Transverse colon (tissue), 4 donors: ENCODE data around the gene ECHS1. TPM values are rescaled to one million over a fixed set of nuclear protein-coding genes. Genes with fewer than 3 reads are reported as not detected.

Source experiments
- DNase-seq: peaks from one replicate; pipeline ENCODE4 v3.0.0-alpha.2; 2019
- H3K27ac ChIP-seq, 4 donors: fragments of 200-600 bp; sonication (generic); 2 replicates each; pipeline ENCODE4 v1.5.1; 2016 to 2018; ENCODE audit warnings: inconsistent platforms in 4 of 4
- H3K27me3 ChIP-seq: fragments of 200-600 bp; sonication (generic); 2 replicates; pipeline ENCODE4 v1.5.1; 2017; ENCODE audit warnings: inconsistent platforms
- H3K36me3 ChIP-seq, 4 donors: fragments of 200-600 bp; sonication (generic); 2 replicates each; pipeline ENCODE4 v1.5.1; 2017 to 2019; ENCODE audit warnings: inconsistent platforms in 4 of 4
- H3K4me1 ChIP-seq, 4 donors: fragments of 200-600 bp; sonication (generic); 2 replicates each; pipeline ENCODE4 v1.5.1; 2017 to 2020; ENCODE audit warnings: inconsistent platforms in 4 of 4
- H3K4me3 ChIP-seq, 4 donors: fragments of 200-600 bp; sonication (generic); 1 replicate in 1 of 4; 2 replicates in 3 of 4; pipeline versions ENCODE4 v1.5.1 to v1.6.1; 2017 to 2019; ENCODE audit warnings: inconsistent platforms in 4 of 4
- H3K9me3 ChIP-seq, 2 donors: fragments of 200-600 bp; sonication (generic); 2 replicates each; pipeline ENCODE4 v1.5.1; 2017 to 2019; ENCODE audit warnings: inconsistent platforms in 2 of 2
- EP300 ChIP-seq: sonication (generic); formaldehyde crosslinking; IDR thresholded peaks from one replicate; pipeline ENCODE4 v1.6.1; 2017; ENCODE audit warnings: antibody characterized with exemption, low read depth
- POLR2A ChIP-seq: fragments of 450-650 bp; IDR thresholded peaks from one replicate; pipeline ENCODE4 v1.6.1; 2016; ENCODE audit warnings: antibody characterized with exemption, mild to moderate bottlenecking, moderate library complexity
- POLR2AphosphoS5 ChIP-seq, 3 donors: sonication (generic); formaldehyde crosslinking; IDR thresholded peaks; one replicate each; pipeline ENCODE4 v1.6.1; 2016; ENCODE audit warnings: antibody characterized with exemption in 3 of 3
- WGBS, 2 donors: methylation state at CpG; one replicate each; pipeline ENCODE4 v1.1.5; 2018; ENCODE audit warnings: low coverage in 1 of 2; 5-methylcytosine and 5-hydroxymethylcytosine counted together
- in situ Hi-C, 4 donors: fragments of 200-750 bp; cut with MboI; loops; one replicate each; pipeline versions ENCODE4 v1.15.0 to v1.15.1; 2017; ENCODE audit warnings: low sequenced_read_pairs in 3 of 4, low pct_ligation_motif_present in 1 of 4, low pct_unique_long_range_greater_than_20kb in 1 of 4
- intact Hi-C: fragments of 100-400 bp; cut with DNase I; formaldehyde crosslinking; loops from one replicate; pipeline ENCODE4 v1.15.1; 2023; ENCODE audit warnings: low total_unique reads
- total RNA-seq, 4 donors: library from RNA; depleted of rRNA; stranded (reverse); fragments of >200 nt; gene quantifications; one replicate each; pipeline ENCODE4 v1.1.0, GENCODE V29; 2016
- TF ChIP-seq, protein P1 (sequence below), 5 experiments: fragments of 200-600 bp in 3 of 5; fragments of 450-650 bp in 2 of 5; sonication (generic) in 3 of 5; IDR thresholded peaks; 1 replicate in 2 of 5; 2 replicates in 3 of 5; pipeline ENCODE4 v1.5.1; 2016 to 2017; ENCODE audit warnings: antibody characterized with exemption in 5 of 5, inconsistent platforms in 3 of 5, mild to moderate bottlenecking in 2 of 5, moderate library complexity in 1 of 5

ECHS1 gene
- 100 to 1,000 TPM in 3 of 4 donors, 10 to 100 TPM in 1; 48.3 to 165 (median 120) TPM for total RNA-seq

DNA sequence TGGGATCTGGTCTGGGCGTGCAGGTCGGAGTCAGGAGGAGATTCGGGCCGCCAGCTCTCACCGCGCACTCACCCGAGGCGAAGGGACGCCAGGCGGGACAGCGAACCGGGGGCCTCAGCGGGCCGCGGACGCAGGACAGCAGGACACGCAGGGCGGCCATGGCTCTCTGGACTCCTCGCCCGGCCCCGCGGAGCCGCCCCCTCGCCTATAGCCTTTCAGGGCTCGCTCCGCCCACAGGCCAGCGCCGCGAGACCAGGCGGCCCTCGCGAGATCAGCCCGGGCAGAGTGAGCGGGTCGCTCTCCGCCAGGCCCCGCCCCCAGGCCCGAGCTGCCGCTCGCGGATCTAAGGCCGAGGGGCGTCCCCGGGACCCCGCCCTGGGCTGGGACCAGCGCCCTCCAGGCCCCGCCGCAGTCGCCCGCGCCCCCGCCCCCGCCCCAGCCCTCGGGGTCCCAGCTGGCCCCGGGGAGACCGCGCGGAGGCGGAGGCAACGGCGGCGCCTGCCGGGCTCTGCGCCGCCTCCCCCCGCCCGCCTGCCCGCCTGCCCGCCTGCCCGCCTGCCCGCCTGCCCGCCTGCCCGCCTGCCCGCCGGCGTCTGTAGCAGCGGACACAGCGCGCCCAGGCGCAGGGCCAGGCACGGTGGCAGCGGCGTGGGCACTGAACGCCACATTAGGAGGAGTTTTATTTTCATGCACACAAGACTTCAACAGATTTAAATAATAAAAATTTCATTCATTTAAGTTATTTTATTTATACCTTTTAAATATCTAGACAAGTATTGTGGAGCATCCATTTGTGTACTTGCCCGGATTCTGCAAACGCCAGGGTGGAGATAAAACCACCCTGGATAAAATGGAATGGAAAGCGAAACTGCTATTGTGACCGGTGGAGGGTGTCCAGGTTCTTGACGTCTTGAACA lies at the start of gene ECHS1:
Gene ECHS1, minus strand, starts transcription at position 181 of the 917 bp plus-strand sequence. Its CDS starts 21 bp downstream, at position 160.
- Histone ChIP-seq H3K27me3 (no peaks in the 10 kb centered on the region), H3K4me1 (peaks cover 5 to 32% (median 23%) of the 10 kb centered on the region in 4 donors), H3K36me3 (peaks cover 0 to 16% (median 8%) of the 10 kb centered on the region in 4 donors), H3K9me3 (no peaks in the 10 kb centered on the region), H3K4me3 (peak within 1 kb of the TSS; percentile 60 to 87 (median 78)), H3K27ac (peak within 1 kb of the TSS; percentile 91 to 92 (median 92))
- in situ Hi-C loops (no loop called here), intact Hi-C loops (no loop called here)
- peak; percentile 97 for DNase-seq
- TF ChIP-seq POLR2AphosphoS5 (IDR thresholded peaks at IDR 0.05) (peak; percentile 62 to 84 (median 73)), EP300 (no peak), POLR2A (peak; percentile 77)
- TF ChIP-seq, protein P1, sequence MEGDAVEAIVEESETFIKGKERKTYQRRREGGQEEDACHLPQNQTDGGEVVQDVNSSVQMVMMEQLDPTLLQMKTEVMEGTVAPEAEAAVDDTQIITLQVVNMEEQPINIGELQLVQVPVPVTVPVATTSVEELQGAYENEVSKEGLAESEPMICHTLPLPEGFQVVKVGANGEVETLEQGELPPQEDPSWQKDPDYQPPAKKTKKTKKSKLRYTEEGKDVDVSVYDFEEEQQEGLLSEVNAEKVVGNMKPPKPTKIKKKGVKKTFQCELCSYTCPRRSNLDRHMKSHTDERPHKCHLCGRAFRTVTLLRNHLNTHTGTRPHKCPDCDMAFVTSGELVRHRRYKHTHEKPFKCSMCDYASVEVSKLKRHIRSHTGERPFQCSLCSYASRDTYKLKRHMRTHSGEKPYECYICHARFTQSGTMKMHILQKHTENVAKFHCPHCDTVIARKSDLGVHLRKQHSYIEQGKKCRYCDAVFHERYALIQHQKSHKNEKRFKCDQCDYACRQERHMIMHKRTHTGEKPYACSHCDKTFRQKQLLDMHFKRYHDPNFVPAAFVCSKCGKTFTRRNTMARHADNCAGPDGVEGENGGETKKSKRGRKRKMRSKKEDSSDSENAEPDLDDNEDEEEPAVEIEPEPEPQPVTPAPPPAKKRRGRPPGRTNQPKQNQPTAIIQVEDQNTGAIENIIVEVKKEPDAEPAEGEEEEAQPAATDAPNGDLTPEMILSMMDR (IDR thresholded peaks at IDR 0.05) = peak in 1 of 5 experiments; percentile 12
- WGBS, 2 donors = 0% methylated on average over 5 to 38 of the region's 89 CpGs

DNA sequence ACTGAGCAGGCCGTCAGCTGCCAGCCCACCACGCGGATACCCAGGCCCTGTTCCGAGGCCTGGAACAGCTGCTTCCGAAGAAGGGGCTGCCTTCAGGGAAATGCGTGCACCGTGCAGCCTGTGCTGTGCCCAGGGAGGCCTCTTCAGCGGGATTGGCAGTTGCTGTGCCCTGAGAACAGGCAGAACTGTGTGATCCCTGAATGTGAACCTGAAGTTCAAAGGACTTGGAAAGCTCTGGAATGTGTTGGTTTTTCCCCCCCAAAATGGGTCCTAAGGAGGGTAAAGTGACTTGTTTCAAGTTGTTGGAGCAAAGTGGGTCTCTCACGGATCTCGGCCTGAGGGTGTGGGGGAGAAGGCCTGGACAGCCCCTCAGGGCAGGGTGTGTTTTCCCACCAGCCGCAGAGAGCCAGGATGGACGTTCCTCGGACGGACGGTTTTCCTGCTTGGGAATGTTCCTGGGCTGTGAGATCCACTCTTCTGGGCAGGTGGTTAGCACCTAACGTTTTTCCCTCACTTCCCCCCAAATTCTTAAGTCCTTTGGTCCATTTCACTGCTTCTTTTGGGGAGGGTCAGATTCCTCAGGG lies 49.2 kb upstream of the ECHS1 start:
- in situ Hi-C loops (no loop called here), intact Hi-C loops (no loop called here)
- no peak for TF ChIP-seq POLR2AphosphoS5 (IDR thresholded peaks at IDR 0.05)
- TF ChIP-seq POLR2A = no peak
- TF ChIP-seq, protein P1 (IDR thresholded peaks at IDR 0.05) = no peak
- TF ChIP-seq EP300 = no peak
- 78% methylated on average over 16 of the region's 16 CpGs; no CpG with 5 or more reads in 1 of the 2 donors for WGBS, 2 donors
- peaks cover 0 to 8% (median 3%) of the 10 kb centered on the region in 4 donors for H3K4me1 ChIP-seq
- H3K27me3 ChIP-seq = peaks cover 17% of the 10 kb centered on the region
- no peak overlapping the region for H3K27ac ChIP-seq
- H3K4me3 ChIP-seq = no peak overlapping the region
- no peaks in the 10 kb centered on the region for H3K9me3 ChIP-seq
- DNase-seq = no peak
- no peaks in the 10 kb centered on the region for H3K36me3 ChIP-seq

DNA sequence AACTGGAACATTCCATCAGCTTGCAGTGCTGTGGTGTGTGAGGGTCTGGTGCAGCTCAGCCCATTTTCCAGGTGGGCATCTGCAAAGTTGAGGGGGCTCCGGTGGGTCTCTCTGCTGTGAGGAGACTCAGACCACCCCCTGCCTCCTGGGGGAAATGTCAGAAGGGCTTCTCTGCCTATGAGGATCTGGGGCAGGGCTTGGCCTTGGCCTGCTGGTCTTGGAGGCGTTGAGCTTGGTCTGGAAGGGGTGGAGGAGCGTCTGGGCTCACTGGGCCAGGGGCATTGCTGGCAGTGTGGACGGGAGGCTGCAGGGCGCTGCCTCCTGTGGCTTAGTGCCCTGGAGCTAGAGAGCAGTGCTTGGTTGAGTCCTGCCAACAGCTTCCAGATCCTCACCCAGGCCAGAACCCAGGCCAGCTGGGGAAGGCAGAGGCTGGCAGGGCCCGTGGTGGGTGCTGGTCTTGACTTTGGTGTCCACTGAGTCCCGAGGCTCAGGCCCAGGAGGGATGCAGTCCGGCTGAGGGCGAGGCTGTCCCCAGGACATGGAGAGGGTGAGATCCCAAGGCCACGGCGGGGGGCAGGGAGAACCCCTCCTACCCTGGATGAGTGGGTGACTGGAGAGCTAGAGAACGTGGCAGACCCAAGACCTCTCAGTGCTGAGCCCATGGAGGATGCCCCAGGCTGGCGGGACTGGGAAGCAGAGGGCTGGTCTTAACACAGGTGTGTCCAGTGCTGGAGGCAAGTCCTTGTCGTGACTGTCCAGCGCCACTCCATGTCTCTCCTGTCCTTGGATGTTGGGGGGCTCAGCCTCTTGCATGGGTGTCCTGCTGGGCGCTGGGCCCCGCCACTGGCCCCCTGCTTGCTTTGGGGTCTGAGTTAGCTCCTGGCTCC lies 48.4 kb upstream of the ECHS1 start:
- in situ Hi-C loops = no loop called here

More for the DNA sequence above, 48.4 kb upstream of the ECHS1 start:
- Histone ChIP-seq H3K9me3 (no peaks in the 10 kb centered on the region), H3K27ac (no peak overlapping the region), H3K36me3 (no peaks in the 10 kb centered on the region), H3K4me1 (peaks cover 0 to 8% (median 3%) of the 10 kb centered on the region in 4 donors), H3K4me3 (no peak overlapping the region), H3K27me3 (peaks cover 17% of the 10 kb centered on the region)
- 64 to 90% methylated on average over 5 to 16 of the region's 17 CpGs for WGBS, 2 donors
- DNase-seq = no peak
- TF ChIP-seq POLR2AphosphoS5 (IDR thresholded peaks at IDR 0.05) (no peak), POLR2A (no peak), EP300 (no peak)
- TF ChIP-seq, protein P1 (IDR thresholded peaks at IDR 0.05) = no peak
- intact Hi-C loops = no loop called here
